ENCODE data around the gene CHRNG. TPM values are rescaled to one million over a fixed set of nuclear protein-coding genes. Genes with fewer than 3 reads are reported as not detected.

CHRNG gene
- 1 to 10 TPM in 1 of 5 donors, under 1 TPM in 4; 0.07 to 5.1 (median 0.18) TPM for polyA plus RNA-seq (ENCODE audit: insufficient read depth in 1 of 5, insufficient read length in 5 of 5, low replicate concordance in 1 of 5)
- long read RNA-seq, donor 1, result 0 reads
- long read RNA-seq, donor 2, result 0 reads
- long read RNA-seq, donor 3, result 0 reads
- long read RNA-seq, donor 4, result 0 reads
- long read RNA-seq, donor 5, result 0 reads
- long read RNA-seq, donor 6, partial matches to known transcripts, result 0 of 1 reads
- long read RNA-seq, donor 6, other reads (novel, unspliced or antisense), result 0 of 1 reads
- long read RNA-seq, donor 7, result 0 reads
- long read RNA-seq, donor 8, result 0 reads

- no peak for DNase-seq
These were observed at the start of gene CHRNG for GRCh38 chr2:232539298-232540231. TSS of gene CHRNG (plus strand) at chr2:232539692. CDS start at chr2:232539748, 56 bp downstream.

- DNase-seq, result no peak
These were observed 49.0 kb upstream of the CHRNG start for GRCh38 chr2:232490221-232491138.

- no peak for DNase-seq
These were observed 48.2 kb upstream of the CHRNG start for GRCh38 chr2:232491139-232491780.

GRCh38 chr2:232492236-232492848 is 47.1 kb upstream of the CHRNG start:
- DNase-seq, result no peak

GRCh38 chr2:232492963-232493700 is 46.4 kb upstream of the CHRNG start:
- no peak for DNase-seq

GRCh38 chr2:232493701-232494474 is 45.6 kb upstream of the CHRNG start:
- no peak for DNase-seq

GRCh38 chr2:232494542-232494941 is 45.0 kb upstream of the CHRNG start:
- no peak for DNase-seq

GRCh38 chr2:232495292-232495691 is 44.2 kb upstream of the CHRNG start:
- DNase-seq, result no peak

- DNase-seq, result no peak
These were observed 42.8 kb upstream of the CHRNG start for GRCh38 chr2:232496501-232497270.

- no peak for DNase-seq
These were observed 42.1 kb upstream of the CHRNG start for GRCh38 chr2:232497348-232497747.

- DNase-seq, result no peak
These were observed 41.0 kb upstream of the CHRNG start for GRCh38 chr2:232498452-232498851.

- no peak for DNase-seq
These were observed 38.1 kb upstream of the CHRNG start for GRCh38 chr2:232501331-232501771.

- DNase-seq, result no peak
These were observed 37.6 kb upstream of the CHRNG start for GRCh38 chr2:232501794-232502390.

GRCh38 chr2:232502511-232502910 is 37.0 kb upstream of the CHRNG start:
- no peak for DNase-seq

GRCh38 chr2:232502911-232503808 is 36.3 kb upstream of the CHRNG start:
- no peak for DNase-seq

- no peak for DNase-seq
These were observed 35.6 kb upstream of the CHRNG start for GRCh38 chr2:232503809-232504323.

GRCh38 chr2:232504438-232504837 is 35.1 kb upstream of the CHRNG start:
- DNase-seq, result no peak

Measured in right lung (tissue), 10 donors.